ENCODE measurements around the gene AMFR. TPM values are rescaled to one million over a fixed set of nuclear protein-coding genes. Genes with fewer than 3 reads are reported as not detected.

The AMFR gene
- total RNA-seq, 1 donor from 2014 or later: 69.9 TPM

DNA sequence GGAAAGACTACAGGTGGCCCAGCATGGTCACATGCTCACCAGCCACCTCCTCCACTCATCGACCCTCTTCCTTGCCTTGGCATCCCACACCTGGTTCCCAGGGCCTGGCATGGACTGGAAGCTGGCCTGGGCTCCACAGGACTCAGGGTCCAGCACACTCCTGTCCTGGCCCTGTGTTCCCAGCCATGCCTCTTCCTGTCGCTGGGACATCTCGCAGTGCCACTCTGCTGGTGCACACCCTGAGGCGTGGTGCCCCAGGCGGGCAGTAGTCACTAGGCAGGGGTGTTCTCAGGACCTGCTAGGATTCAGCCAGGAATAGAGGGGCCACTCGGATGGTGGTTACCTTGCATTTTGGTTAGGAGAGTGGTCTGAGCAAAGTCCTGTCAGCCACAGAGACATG is 99.4 kb downstream of the AMFR start:
- no peak for DNase-seq
- Mint-ChIP-seq H3K27ac (ENCODE audit: unreplicated experiment) (peak overlapping the region; percentile 38), H3K9me3 (ENCODE audit: unreplicated experiment) (peaks cover 24% of the 10 kb centered on the region), H3K27me3 (ENCODE audit: unreplicated experiment) (peaks cover 22% of the 10 kb centered on the region), H3K36me3 (ENCODE audit: unreplicated experiment) (peaks cover 8% of the 10 kb centered on the region), H3K4me1 (ENCODE audit: low read depth, unreplicated experiment) (peaks cover 22% of the 10 kb centered on the region), H3K4me3 (ENCODE audit: unreplicated experiment) (peak overlapping the region; percentile 34)
- TF ChIP-seq, protein P1, sequence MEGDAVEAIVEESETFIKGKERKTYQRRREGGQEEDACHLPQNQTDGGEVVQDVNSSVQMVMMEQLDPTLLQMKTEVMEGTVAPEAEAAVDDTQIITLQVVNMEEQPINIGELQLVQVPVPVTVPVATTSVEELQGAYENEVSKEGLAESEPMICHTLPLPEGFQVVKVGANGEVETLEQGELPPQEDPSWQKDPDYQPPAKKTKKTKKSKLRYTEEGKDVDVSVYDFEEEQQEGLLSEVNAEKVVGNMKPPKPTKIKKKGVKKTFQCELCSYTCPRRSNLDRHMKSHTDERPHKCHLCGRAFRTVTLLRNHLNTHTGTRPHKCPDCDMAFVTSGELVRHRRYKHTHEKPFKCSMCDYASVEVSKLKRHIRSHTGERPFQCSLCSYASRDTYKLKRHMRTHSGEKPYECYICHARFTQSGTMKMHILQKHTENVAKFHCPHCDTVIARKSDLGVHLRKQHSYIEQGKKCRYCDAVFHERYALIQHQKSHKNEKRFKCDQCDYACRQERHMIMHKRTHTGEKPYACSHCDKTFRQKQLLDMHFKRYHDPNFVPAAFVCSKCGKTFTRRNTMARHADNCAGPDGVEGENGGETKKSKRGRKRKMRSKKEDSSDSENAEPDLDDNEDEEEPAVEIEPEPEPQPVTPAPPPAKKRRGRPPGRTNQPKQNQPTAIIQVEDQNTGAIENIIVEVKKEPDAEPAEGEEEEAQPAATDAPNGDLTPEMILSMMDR (IDR thresholded peaks at IDR 0.05; ENCODE audit: partially characterized antibody, unreplicated experiment): no peak

DNA sequence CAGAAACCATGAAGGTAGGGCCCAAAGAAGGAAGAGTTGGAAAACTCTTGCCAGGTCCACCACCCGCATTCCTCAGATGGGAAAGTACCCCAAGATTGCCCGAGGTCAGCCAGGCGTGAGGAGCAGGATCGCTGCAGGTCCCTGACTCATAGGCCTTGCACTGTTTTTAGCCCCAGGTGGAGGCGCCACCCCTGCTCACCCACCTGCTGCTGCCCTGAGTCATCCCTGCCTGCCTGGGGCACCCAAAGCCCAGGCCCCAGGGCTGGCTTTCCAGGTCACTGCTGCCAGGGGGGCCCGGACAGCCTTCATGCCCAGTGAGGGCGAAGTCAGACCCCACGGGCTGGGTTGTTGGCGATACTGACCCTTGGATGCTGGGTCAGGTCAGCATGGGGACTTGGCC is 100.9 kb downstream of the AMFR start:
- Mint-ChIP-seq H3K4me3 (ENCODE audit: unreplicated experiment) (no peak overlapping the region), H3K4me1 (ENCODE audit: low read depth, unreplicated experiment) (peaks cover 7% of the 10 kb centered on the region), H3K27ac (ENCODE audit: unreplicated experiment) (no peak overlapping the region), H3K27me3 (ENCODE audit: unreplicated experiment) (peaks cover 20% of the 10 kb centered on the region), H3K9me3 (ENCODE audit: unreplicated experiment) (peaks cover 17% of the 10 kb centered on the region), H3K36me3 (ENCODE audit: unreplicated experiment) (peaks cover 8% of the 10 kb centered on the region)
- no peak for DNase-seq
- TF ChIP-seq, protein P1 (IDR thresholded peaks at IDR 0.05; ENCODE audit: partially characterized antibody, unreplicated experiment): no peak

DNA sequence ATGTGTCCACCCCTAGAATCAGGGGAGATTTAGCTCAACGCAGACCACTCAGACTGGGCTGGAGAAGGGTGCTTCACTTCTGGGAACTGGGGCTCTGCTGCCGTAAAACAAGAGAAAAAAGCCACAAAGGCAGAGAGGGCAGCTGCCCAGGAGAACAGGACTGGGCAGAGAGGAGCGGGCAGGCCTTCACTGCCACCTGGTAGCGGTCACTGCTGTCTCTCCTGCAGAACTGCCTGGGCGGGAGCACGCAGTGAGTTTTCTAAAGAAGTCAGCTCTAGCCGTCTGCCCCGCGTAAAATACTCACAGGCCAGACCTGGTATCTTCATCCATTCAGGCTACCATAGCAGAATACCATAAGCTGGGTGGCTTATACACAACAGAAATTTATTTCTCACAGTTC is 103.8 kb downstream of the AMFR start:
- H3K36me3 Mint-ChIP-seq (ENCODE audit: unreplicated experiment): peaks cover 5% of the 10 kb centered on the region
- H3K27me3 Mint-ChIP-seq (ENCODE audit: unreplicated experiment): peaks cover 18% of the 10 kb centered on the region
- H3K27ac Mint-ChIP-seq (ENCODE audit: unreplicated experiment): no peak overlapping the region
- DNase-seq: no peak
- TF ChIP-seq, protein P1 (IDR thresholded peaks at IDR 0.05; ENCODE audit: partially characterized antibody, unreplicated experiment): no peak
- H3K9me3 Mint-ChIP-seq (ENCODE audit: unreplicated experiment): peaks cover 19% of the 10 kb centered on the region
- peaks cover 9% of the 10 kb centered on the region for H3K4me1 Mint-ChIP-seq (ENCODE audit: low read depth, unreplicated experiment)
- no peak overlapping the region for H3K4me3 Mint-ChIP-seq (ENCODE audit: unreplicated experiment)

DNA sequence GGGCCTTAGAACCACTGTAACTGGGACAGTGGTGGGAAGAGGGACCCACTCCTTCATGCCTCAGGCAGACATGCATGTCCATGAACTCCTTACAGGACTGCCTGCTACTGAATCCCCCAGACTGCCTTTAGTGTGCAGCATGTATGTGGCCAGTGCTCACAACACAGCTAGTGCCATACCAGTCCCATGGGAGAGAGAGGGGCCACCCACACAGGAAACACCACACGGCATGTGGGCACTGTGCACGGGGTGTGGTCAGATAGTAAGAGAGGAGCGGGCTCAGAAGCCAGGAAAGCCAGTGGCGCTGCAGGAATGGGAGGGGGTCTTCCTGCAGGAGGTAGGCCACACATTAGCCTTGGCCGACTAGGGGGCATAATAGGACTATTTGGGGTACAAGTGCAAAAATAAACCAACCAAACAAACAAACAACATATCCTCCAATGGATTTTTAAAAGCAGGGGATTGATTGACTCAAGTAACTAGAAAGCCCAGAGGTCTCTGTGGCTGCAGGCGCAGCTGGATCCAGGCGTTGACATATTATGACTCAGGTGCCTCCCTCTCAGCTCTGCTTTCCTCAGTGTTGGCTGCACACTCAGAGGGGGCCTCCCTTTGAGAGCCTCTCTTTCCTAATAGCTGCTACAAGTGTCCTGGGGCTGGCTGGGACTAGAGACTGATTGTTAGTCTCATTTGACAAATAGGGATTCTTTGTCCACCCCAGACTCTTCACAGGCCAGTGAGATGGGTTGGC is 104.4 kb downstream of the AMFR start:
- H3K4me3 Mint-ChIP-seq (ENCODE audit: unreplicated experiment): no peak overlapping the region
- peaks cover 16% of the 10 kb centered on the region for H3K9me3 Mint-ChIP-seq (ENCODE audit: unreplicated experiment)
- DNase-seq: no peak
- peaks cover 5% of the 10 kb centered on the region for H3K36me3 Mint-ChIP-seq (ENCODE audit: unreplicated experiment)
- H3K4me1 Mint-ChIP-seq (ENCODE audit: low read depth, unreplicated experiment): peaks cover 9% of the 10 kb centered on the region
- H3K27me3 Mint-ChIP-seq (ENCODE audit: unreplicated experiment): peaks cover 16% of the 10 kb centered on the region
- no peak overlapping the region for H3K27ac Mint-ChIP-seq (ENCODE audit: unreplicated experiment)
- TF ChIP-seq, protein P1 (IDR thresholded peaks at IDR 0.05; ENCODE audit: partially characterized antibody, unreplicated experiment): no peak

DNA sequence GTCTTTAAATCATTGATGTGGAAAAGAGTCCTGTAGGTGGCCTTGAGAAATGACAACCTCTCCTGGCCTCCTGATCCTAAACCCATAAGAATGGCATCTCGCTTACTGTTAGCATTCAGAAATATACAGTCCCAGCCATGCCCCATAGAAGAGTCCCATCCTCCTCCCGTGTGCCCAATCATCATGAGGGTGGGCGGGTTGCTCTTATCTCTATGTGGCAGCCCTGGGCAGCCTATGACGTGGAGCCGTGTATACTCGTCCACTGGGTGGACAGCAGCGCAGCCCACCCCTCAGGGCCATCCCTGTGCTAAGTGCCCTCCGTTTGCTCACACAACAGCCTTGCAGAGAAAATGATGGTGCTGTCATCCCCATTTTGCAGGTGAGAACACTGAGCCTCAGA is 105.3 kb downstream of the AMFR start:
- H3K4me1 Mint-ChIP-seq (ENCODE audit: low read depth, unreplicated experiment): peaks cover 9% of the 10 kb centered on the region
- no peak for DNase-seq
- TF ChIP-seq, protein P1 (IDR thresholded peaks at IDR 0.05; ENCODE audit: partially characterized antibody, unreplicated experiment): no peak
- H3K27me3 Mint-ChIP-seq (ENCODE audit: unreplicated experiment): peaks cover 16% of the 10 kb centered on the region
- no peak overlapping the region for H3K4me3 Mint-ChIP-seq (ENCODE audit: unreplicated experiment)
- H3K27ac Mint-ChIP-seq (ENCODE audit: unreplicated experiment): no peak overlapping the region
- peaks cover 14% of the 10 kb centered on the region for H3K9me3 Mint-ChIP-seq (ENCODE audit: unreplicated experiment)
- H3K36me3 Mint-ChIP-seq (ENCODE audit: unreplicated experiment): peaks cover 5% of the 10 kb centered on the region

All from glutamatergic neuron (in vitro differentiated cells).